Activated effector memory CD4-positive, alpha-beta T cell treated with Interleukin-2 at 50 U/mL for 16 hours (primary cell): Measurements from ENCODE around the gene GNGT1.

Experiments
- DNase-seq: peaks from one replicate; pipeline ENCODE4 v3.0.0-alpha.2; 2020

The GNGT1 gene

DNA sequence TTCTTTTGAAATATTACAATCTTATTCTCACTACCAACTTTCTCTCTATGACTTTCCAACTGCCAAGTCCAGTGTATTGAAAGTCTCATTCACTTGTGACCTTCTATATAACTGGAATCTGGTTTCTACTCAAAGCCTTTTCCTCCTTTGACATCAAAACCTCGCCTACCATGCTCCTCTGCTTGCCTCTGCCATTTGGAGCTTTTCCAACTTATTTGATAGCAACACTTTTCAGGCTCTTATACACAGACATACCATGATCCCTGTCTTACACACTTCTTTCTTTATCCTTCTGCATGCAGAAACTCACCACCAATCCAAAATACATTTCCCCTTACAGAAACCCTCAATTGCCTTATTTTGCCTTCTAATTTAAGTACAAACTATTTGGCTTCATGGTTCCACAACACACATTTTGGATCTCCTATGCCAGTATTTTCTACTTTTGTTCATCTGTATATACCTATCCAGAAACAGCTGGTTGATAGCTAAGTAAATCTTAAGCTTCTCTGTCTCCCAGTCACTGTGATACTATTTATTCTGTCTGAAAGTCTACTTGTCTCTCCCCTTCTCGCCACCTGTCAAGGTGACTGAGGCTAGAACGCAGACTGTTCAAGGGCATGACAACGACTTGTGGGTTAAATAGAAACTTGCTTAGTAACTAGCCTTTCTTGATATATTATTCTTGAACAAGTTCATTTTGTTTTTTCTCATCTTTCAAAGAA is 37.6 kb downstream of the GNGT1 start:
- DNase-seq, result no peak

DNA sequence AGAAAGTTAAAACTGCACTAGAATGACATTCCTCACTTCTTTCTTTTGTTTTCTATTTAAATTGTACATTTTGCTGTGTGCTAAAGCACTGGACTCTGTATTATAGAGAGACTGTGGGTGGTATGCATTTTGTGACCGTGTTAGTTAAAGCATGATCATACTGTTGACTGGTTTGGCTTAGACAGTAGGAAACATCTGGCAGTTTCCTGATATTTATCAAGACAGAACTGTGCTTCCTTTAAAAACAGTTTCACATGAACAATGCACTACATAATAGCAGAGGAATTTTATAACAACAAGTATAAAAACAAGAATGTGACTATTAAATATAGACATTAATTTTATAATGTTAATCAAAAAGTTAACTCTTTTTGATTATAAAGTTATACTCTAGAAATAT is 38.3 kb downstream of the GNGT1 start:
- DNase-seq, result no peak

DNA sequence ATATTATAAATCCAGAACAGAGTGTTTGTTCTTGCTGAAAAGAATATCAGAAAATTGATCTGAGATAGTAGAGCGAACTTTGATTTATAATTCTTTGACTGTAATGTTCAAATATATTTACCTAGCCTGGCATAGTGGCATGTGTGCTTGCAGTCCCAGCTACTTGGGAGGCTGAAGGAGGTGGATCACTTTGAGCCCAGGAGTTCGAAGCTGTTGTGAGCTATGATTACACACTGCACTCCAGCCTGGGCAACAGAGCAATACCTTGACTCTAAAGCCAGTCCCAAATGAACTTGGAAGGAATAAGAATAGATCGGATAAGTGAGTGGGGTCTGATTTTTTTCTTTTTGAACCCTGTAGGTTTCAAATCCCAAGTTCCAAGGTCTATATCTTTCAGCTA is 38.7 kb downstream of the GNGT1 start:
- DNase-seq, result no peak

DNA sequence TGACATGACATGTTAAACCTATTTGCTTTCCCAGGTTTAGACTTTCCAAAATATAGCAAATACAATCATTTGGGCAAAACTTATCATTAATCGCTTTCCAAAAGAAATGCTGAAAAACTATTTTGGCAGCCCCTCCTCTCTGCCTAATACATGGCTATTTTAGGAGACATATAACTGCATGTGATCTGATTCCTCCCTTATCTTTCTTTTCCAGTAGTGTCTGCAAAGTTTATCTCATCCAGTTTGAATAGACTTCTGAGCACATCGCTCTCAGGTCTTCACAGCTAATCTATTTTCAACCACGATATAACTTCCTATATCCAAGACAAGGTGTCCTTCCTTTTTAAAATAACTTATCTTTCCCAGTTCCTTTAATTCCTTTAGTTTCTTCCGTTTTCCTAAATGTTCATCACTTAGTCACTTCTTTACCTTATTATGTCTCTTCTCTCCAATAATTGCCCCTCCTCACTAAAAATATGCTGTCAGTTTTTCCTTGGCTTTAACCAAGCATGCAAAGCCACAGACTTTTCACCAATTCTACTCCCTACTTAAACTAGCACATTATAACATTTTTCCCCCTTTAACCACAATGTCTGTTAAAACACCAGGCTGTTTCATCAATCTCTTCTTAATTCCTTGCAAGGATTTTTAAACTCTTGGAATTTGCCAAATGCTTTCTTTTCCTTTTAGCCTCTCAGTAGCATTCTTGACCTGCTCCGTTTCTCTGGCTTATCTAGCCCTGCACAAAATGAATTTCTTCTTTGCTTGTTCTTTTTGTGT is 39.6 kb downstream of the GNGT1 start:
- DNase-seq, result no peak

DNA sequence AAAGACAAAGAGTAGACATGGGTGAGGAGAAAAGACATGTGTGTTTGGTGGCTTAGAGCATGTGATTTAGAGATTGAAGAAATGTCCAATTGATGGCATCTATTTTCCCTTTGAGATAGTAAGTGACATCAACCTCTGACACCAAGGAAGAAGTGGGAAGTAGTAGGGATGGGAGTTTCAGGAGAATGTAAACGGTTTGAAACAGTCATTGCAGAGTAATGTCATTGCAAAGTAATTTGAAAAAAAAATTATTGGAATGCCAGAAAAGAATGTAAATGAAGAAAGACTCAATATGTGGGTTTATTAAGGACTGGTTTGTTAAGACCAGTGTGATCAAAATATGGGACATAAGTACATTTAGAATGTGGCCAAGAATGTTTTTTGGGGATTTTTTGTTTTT is 41.7 kb downstream of the GNGT1 start:
- no peak for DNase-seq

DNA sequence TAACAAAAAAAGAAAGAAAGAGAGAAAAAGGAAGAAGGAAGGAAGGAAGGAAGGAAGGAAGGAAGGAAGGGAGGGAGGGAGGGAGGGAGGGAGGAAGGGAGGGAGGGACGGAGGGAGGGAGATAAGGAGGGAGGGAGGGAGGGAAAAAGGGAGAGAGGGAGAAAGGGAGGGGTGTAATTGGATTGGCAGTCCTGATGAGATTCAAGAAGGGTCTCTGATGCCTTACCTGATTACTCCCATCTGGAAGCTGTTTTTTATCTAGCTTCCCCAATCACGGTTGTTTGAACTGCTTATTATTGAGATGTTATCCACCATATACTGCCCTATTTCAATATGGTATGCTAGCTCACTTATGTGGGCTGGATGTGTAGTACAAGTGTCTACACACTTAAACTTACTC is 42.5 kb downstream of the GNGT1 start:
- DNase-seq, result no peak

DNA sequence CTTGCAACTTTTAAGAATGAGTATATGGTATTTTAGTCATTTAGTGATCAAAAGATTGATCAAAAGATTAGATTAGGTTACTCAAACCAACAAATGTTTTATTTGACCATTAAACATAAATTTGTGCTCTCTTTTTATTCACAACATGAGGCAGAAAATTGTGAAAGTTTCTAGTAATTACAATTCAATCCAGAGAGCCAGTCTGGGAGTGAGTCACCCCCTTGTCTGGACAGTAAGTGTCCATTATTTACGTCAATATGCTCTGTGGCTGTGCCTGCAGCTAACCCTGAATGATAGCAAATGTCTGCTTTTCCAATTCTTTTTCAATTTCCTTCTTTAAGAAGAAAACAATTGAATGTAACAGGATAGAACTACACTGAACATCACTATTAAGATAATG is 43.1 kb downstream of the GNGT1 start:
- DNase-seq, result no peak

DNA sequence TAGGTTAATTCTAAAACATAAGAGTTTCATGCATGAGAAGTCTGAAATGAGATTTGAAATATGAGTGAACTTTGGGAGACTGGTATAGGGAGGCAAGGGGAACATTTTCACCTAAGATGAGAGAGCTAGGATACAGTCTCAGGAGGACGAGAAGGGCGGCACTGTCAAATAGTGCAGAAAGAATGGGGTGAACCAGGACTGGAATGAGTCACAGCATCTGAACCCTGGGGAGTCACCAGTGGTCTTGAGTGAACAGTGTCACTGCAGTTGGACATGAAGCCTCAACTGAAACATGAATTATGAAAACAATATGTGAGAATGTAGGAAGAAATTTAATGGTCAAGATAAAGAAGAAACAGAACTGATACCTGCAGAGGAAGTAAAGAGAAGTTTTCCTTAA is 48.9 kb downstream of the GNGT1 start:
- DNase-seq, result no peak

DNA sequence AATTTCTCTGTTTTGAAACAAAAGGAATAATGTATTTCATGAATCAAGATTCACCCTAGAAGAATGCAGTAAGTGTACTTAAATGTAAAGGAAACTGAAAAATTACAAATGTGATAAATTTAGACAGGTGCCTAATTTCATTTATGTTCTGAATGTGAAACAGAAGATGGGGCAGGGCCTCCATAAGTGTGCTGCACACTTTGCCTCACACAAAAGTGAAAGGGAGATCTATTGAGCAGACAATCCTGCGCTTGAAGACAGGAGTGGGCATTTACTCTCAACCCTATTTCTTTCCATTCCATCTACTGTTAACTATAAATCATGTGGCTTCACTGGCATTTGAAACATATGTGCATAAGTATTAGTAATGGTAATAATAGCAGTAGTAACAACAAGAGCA is 51.4 kb downstream of the GNGT1 start:
- DNase-seq, result no peak

DNA sequence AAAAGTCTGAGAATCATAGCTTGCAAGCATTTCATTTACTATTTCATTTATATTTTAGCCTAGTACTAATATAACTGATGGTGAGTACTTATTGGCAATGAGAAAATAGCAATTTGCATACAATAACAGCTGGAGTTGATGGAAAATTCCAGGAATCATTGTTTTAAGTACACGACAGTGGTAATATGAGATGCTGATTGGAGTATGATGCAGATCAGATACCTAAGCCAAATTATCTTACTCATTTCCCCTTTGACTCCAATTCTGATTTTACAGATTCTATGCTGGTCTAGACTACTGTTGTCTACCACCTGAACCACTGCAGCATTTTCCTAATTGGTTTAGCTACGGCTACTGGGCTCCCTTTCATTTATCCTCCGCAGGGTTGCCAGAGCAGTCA is 51.8 kb downstream of the GNGT1 start:
- no peak for DNase-seq

DNA sequence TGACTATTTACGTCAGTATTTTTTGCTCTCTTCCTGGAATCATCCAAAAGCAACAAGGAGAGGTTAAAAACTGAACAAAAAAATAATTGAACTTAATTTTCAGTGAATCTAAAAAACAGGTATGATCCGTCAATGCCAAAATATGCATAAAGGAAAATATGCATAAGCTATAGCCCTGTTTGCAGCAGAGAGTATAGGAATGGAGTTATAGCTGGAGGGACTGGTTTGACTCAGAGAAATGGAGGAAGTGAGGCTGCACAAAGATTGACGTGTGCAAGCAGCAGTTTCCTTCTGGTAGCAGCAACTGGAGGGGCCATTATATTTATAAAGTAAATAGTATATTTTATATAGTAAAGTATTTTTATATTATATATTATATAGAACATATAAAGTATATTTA is 52.3 kb downstream of the GNGT1 start:
- DNase-seq, result no peak
